IMR-90 (cell line): Measurements from ENCODE around the gene TBL3. TPM values are rescaled to one million over a fixed set of nuclear protein-coding genes. Genes with fewer than 3 reads are reported as not detected.

Source experiments
- ATAC-seq: fragments of 200-7000 bp; cut with Tn5 transposase; 2 replicates; pipeline ENCODE4 v1.9.1; 2020; ENCODE audit warnings: low read depth, mild to moderate bottlenecking, moderate library complexity
- BruUV-seq: library from RNA; stranded (reverse); fragments of 400-500 nt; replicated peaks from 2 replicates; lab custom pipeline; 2021; lab: Mats Ljungman, UMichigan
- CTCF ChIA-PET: fragments of 300-600 bp; formaldehyde crosslinking; extraction: SDS; loops from one replicate; lab custom pipeline; 2021; ENCODE audit warnings: antibody characterized with exemption; lab: Yijun Ruan, JAX
- POLR2A ChIA-PET: fragments of 300-600 bp; sonication (Branson Sonifier 250); formaldehyde crosslinking; loops from one replicate; lab custom pipeline; 2022; ENCODE audit warnings: antibody characterized with exemption; ENCODE audit not compliant: unreplicated experiment; lab: Charles Lee
- DNase-seq: peaks from one replicate; pipeline ENCODE4 v3.0.0; 2013
- H2AFZ ChIP-seq: replicated peaks from 2 replicates; pipeline ENCODE3; 2013; ENCODE audit warnings: low read length, mild to moderate bottlenecking; ENCODE audit not compliant: poor library complexity
- H2AK5ac ChIP-seq: 2 replicates; pipeline ENCODE4 v1.6.1; 2013; ENCODE audit warnings: low read depth, low read length, inconsistent platforms
- H2AK9ac ChIP-seq: replicated peaks from 2 replicates; pipeline ENCODE3; 2013; ENCODE audit warnings: mild to moderate bottlenecking, low read depth, low read length, moderate library complexity; ENCODE audit not compliant: poor library complexity
- H2BK120ac ChIP-seq: 2 replicates; pipeline ENCODE4 v1.6.1; 2013; ENCODE audit warnings: low read depth, low read length, inconsistent platforms
- H2BK15ac ChIP-seq: 3 replicates; pipeline ENCODE4 v1.6.1; 2013; ENCODE audit warnings: low read depth, low read length, inconsistent platforms
- H2BK20ac ChIP-seq: 2 replicates; pipeline ENCODE4 v1.6.1; 2013; ENCODE audit warnings: low read depth, mild to moderate bottlenecking, inconsistent platforms, low read length, moderate library complexity
- H2BK5ac ChIP-seq: 2 replicates; pipeline ENCODE4 v1.6.1; 2013; ENCODE audit warnings: mild to moderate bottlenecking, low read depth, low read length, inconsistent platforms; ENCODE audit not compliant: poor library complexity, severe bottlenecking
- H3K14ac ChIP-seq: replicated peaks from 2 replicates; pipeline ENCODE4 v1.6.1; 2013; ENCODE audit warnings: low read depth, low read length, inconsistent platforms
- H3K18ac ChIP-seq: 2 replicates; pipeline ENCODE4 v1.6.1; 2013; ENCODE audit warnings: low read depth, low read length, control low read depth
- H3K23ac ChIP-seq: 2 replicates; pipeline ENCODE4 v1.6.1; 2013; ENCODE audit warnings: low read depth, low read length, inconsistent platforms
- H3K27ac ChIP-seq: 2 replicates; pipeline ENCODE4 v1.5.1; 2013; ENCODE audit warnings: mild to moderate bottlenecking, control low read depth, low read length; ENCODE audit not compliant: insufficient read depth
- H3K27me3 ChIP-seq: 2 replicates; pipeline ENCODE4 v1.6.1; 2013; ENCODE audit warnings: low read length; ENCODE audit not compliant: control insufficient read depth, insufficient read depth
- H3K36me3 ChIP-seq: 2 replicates; pipeline ENCODE4 v1.6.1; 2013; ENCODE audit warnings: low read length, mixed read lengths; ENCODE audit not compliant: control insufficient read depth, insufficient read depth
- H3K4ac ChIP-seq: 2 replicates; pipeline ENCODE4 v1.6.1; 2013; ENCODE audit warnings: low read depth, low read length, inconsistent platforms
- H3K4me1 ChIP-seq: 2 replicates; pipeline ENCODE4 v1.6.1; 2013; ENCODE audit warnings: low read length, mixed read lengths; ENCODE audit not compliant: control insufficient read depth, insufficient read depth
- H3K4me2 ChIP-seq: 2 replicates; pipeline ENCODE4 v1.6.1; 2013; ENCODE audit warnings: low read depth, mild to moderate bottlenecking, control low read depth, low read length, moderate library complexity
- H3K4me3 ChIP-seq: 2 replicates; pipeline ENCODE4 v1.5.1; 2013; ENCODE audit warnings: low read depth, mild to moderate bottlenecking, control low read depth, low read length, moderate library complexity; ENCODE audit not compliant: insufficient read depth
- H3K56ac ChIP-seq: 2 replicates; pipeline ENCODE4 v1.6.1; 2013; ENCODE audit warnings: low read length, inconsistent platforms; ENCODE audit not compliant: insufficient read depth; ENCODE audit errors: extremely low read depth
- H3K79me1 ChIP-seq, 2 experiments: 2 replicates each; pipeline ENCODE4 v1.6.1; 2013; ENCODE audit warnings: low read length in 2 of 2, inconsistent platforms in 1 of 2, low read depth in 1 of 2
- H3K9ac ChIP-seq: 2 replicates; pipeline ENCODE4 v1.6.1; 2013; ENCODE audit warnings: low read depth, low read length, control low read depth
- H3K9me1 ChIP-seq: 2 replicates; pipeline ENCODE4 v1.6.1; 2013; ENCODE audit warnings: low read length, inconsistent platforms; ENCODE audit not compliant: insufficient read depth
- H3K9me3 ChIP-seq: 2 replicates; pipeline ENCODE4 v1.6.1; 2013; ENCODE audit warnings: low read length; ENCODE audit not compliant: control insufficient read depth, insufficient read depth
- H4K20me1 ChIP-seq: 2 replicates; pipeline ENCODE4 v1.6.1; 2013; ENCODE audit warnings: low read length, inconsistent platforms; ENCODE audit not compliant: insufficient read depth
- H4K5ac ChIP-seq: 2 replicates; pipeline ENCODE4 v1.6.1; 2013; ENCODE audit warnings: mild to moderate bottlenecking, low read depth, low read length, control low read depth
- H4K8ac ChIP-seq, 2 experiments: 2 replicates each; pipeline ENCODE4 v1.6.1; 2013; ENCODE audit warnings: low read depth in 2 of 2, low read length in 2 of 2, control low read depth in 1 of 2, inconsistent platforms in 1 of 2
- H4K91ac ChIP-seq: 2 replicates; pipeline ENCODE4 v1.6.1; 2013; ENCODE audit warnings: low read depth, low read length, inconsistent platforms; ENCODE audit not compliant: insufficient read depth
- CEBPB ChIP-seq: IDR thresholded peaks from 2 replicates; pipeline ENCODE4 v1.6.1; 2012; ENCODE audit warnings: low read depth, low read length, improper control_type of control experiment
- CHD1 ChIP-seq: IDR thresholded peaks from 2 replicates; pipeline ENCODE4 v1.6.1; 2012; ENCODE audit warnings: low read depth, low read length, improper control_type of control experiment
- CTCF ChIP-seq: conservative IDR thresholded peaks from 2 replicates; pipeline ENCODE4 v1.5.1; 2012; ENCODE audit warnings: mild to moderate bottlenecking, low read depth, low read length, improper control_type of control experiment
- ELK1 ChIP-seq: fragments of 150-350 bp; IDR thresholded peaks from 2 replicates; pipeline ENCODE4 v1.6.1; 2016; ENCODE audit warnings: low read depth, mild to moderate bottlenecking, low read length, moderate library complexity, borderline replicate concordance
- FOS ChIP-seq: fragments of 150-350 bp; IDR thresholded peaks from 2 replicates; pipeline ENCODE4 v1.6.1; 2016; ENCODE audit warnings: low read depth, low read length
- MAFK ChIP-seq: IDR thresholded peaks from 2 replicates; pipeline ENCODE4 v1.6.1; 2012; ENCODE audit warnings: low read depth, low read length, improper control_type of control experiment
- MAZ ChIP-seq: IDR thresholded peaks from 2 replicates; pipeline ENCODE4 v1.6.1; 2012; ENCODE audit warnings: low read depth, mild to moderate bottlenecking, low read length, improper control_type of control experiment, moderate library complexity, borderline replicate concordance
- POLR2A ChIP-seq: IDR thresholded peaks from 2 replicates; pipeline ENCODE4 v1.6.1; 2012; ENCODE audit warnings: mild to moderate bottlenecking, low read depth, low read length
- RAD21 ChIP-seq: IDR thresholded peaks from 2 replicates; pipeline ENCODE4 v1.6.1; 2012; ENCODE audit warnings: low read length, improper control_type of control experiment
- RCOR1 ChIP-seq: IDR thresholded peaks from 2 replicates; pipeline ENCODE4 v1.6.1; 2012; ENCODE audit warnings: mild to moderate bottlenecking, low read length, improper control_type of control experiment; ENCODE audit not compliant: insufficient replicate concordance
- RFX5 ChIP-seq: IDR thresholded peaks from 2 replicates; pipeline ENCODE4 v1.8.0; 2012; ENCODE audit warnings: low read depth, mild to moderate bottlenecking, low read length, moderate library complexity
- USF2 ChIP-seq: fragments of 150-350 bp; IDR thresholded peaks from 2 replicates; pipeline ENCODE4 v1.6.1; 2017; ENCODE audit warnings: mild to moderate bottlenecking, antibody characterized with exemption, low read length, low read depth
- WGBS, 2 experiments: methylation state at CpG; one replicate each; pipeline versions ENCODE4 v1.1.5 to v1.1.7; 2013; ENCODE audit warnings: missing lambda C conversion rate in 2 of 2; ENCODE audit not compliant: insufficient read length in 1 of 2; ENCODE audit errors: extremely low coverage in 2 of 2; 5-methylcytosine and 5-hydroxymethylcytosine counted together
- dilution Hi-C: fragments of 300-500 bp; cut with HindIII; formaldehyde crosslinking; loops from one replicate; pipeline ENCODE4 v1.14.3; 2018; ENCODE audit warnings: low sequenced_read_pairs; ENCODE audit not compliant: unreplicated experiment
- in situ Hi-C: fragments of 300-500 bp; cut with MboI; formaldehyde crosslinking; loops from 3 replicates; pipeline ENCODE4 v1.14.3; 2019; ENCODE audit warnings: low sequenced_read_pairs, inconsistent platforms, mixed read lengths
- intact Hi-C: fragments of 100-400 bp; cut with micrococcal nuclease; formaldehyde crosslinking; loops from 2 replicates; pipeline ENCODE4 v1.10.0; 2022
- polyA plus RNA-seq, 3 experiments: library from polyadenylated mRNA; depleted of rRNA; stranded (reverse); fragments of >200 nt; gene quantifications; 2 replicates each; pipeline ENCODE4 v1.2.3, GENCODE V29; 2012; ENCODE audit warnings: low replicate concordance in 1 of 3
- total RNA-seq: library from RNA; depleted of rRNA; stranded (reverse); fragments of >200 nt; gene quantifications from 2 replicates; pipeline ENCODE4 v1.2.3, GENCODE V29; 2012

The TBL3 gene
- total and polyA plus RNA-seq, 2 of the 4 experiments (the other 2 are of a cell fraction), result 38.5 to 60.8 TPM

- Histone ChIP-seq H3K4me1 (peaks cover 8% of the 10 kb centered on the region), H3K27ac (peak overlapping the region; percentile 30), H3K9me1 (peaks cover 9% of the 10 kb centered on the region), H3K23ac (peak overlapping the region; percentile 89), H3K27me3 (peaks cover 37% of the 10 kb centered on the region), H4K91ac (peak overlapping the region; percentile 28), H3K9me3 (no peaks in the 10 kb centered on the region), H2BK20ac (no peak overlapping the region), H2AK9ac (peak overlapping the region; percentile 95), H2BK120ac (no peak overlapping the region), H3K4ac (peak overlapping the region; percentile 30), H3K14ac (peak overlapping the region; percentile 85), H4K5ac (peak overlapping the region; percentile 22; the same call in 1 of the 2 replicates), H3K18ac (no peak overlapping the region), H2BK15ac (no peak overlapping the region), H3K56ac (peak overlapping the region; percentile 65), H3K4me2 (peak overlapping the region; percentile 89), H2BK5ac (peak overlapping the region; percentile 14), H3K9ac (peak overlapping the region; percentile 71), H3K36me3 (peaks cover 13% of the 10 kb centered on the region), H2AFZ (peak overlapping the region; percentile 94), H4K20me1 (no peaks in the 10 kb centered on the region; the same call in none of the 2 replicates), H3K79me1 (peaks cover 21 to 29% of the 10 kb centered on the region in 2 experiments), H4K8ac (peak overlapping the region; percentile 29 to 53; a peak in 3 of 4 replicates), H3K4me3 (peak overlapping the region; percentile 76), H2AK5ac (peak overlapping the region; percentile 5; the same call in 1 of the 2 replicates)
- CTCF ChIA-PET, result interaction anchor here (0.8 kb wide), 1 partner anchor 20 kb away, joined by 3 read pairs; no protein-coding TSS in a partner anchor
- ATAC-seq (peak; percentile 15), DNase-seq (peak; percentile 13)
- 7% methylated on average over 26 of the region's 58 CpGs; no CpG with 5 or more reads in 1 of the 2 experiments for WGBS, 2 experiments
- POLR2A ChIA-PET, result interaction anchor here (0.6 kb wide), 1 partner anchor 49 kb away, joined by 5 read pairs; no protein-coding TSS in a partner anchor
- dilution Hi-C loops, result no loop called here
- in situ Hi-C loops, result no loop called here
- intact Hi-C loops, result no loop called here
- no peak for TF ChIP-seq MAZ
- no peak for TF ChIP-seq CHD1
- TF ChIP-seq CEBPB, result no peak
- TF ChIP-seq RFX5, result no peak
- TF ChIP-seq RAD21, result no peak
- no peak for TF ChIP-seq USF2
- TF ChIP-seq FOS, result no peak
- TF ChIP-seq RCOR1, result no peak
- TF ChIP-seq ELK1, result no peak
- TF ChIP-seq POLR2A, result no peak
- no peak for TF ChIP-seq MAFK
- no peak for TF ChIP-seq CTCF
- no TSS peak for BruUV-seq
Observed at GRCh38 chr16:1984347-1985225, 12.7 kb downstream of the TBL3 start.
